ENCODE results near the gene DCST2.
"Not testable (repeated sequence)": the region's sequence is repeated elsewhere in the genome, so short reads cannot be mapped to it uniquely, and the experiment has no call there.

Gene DCST2

DNA sequence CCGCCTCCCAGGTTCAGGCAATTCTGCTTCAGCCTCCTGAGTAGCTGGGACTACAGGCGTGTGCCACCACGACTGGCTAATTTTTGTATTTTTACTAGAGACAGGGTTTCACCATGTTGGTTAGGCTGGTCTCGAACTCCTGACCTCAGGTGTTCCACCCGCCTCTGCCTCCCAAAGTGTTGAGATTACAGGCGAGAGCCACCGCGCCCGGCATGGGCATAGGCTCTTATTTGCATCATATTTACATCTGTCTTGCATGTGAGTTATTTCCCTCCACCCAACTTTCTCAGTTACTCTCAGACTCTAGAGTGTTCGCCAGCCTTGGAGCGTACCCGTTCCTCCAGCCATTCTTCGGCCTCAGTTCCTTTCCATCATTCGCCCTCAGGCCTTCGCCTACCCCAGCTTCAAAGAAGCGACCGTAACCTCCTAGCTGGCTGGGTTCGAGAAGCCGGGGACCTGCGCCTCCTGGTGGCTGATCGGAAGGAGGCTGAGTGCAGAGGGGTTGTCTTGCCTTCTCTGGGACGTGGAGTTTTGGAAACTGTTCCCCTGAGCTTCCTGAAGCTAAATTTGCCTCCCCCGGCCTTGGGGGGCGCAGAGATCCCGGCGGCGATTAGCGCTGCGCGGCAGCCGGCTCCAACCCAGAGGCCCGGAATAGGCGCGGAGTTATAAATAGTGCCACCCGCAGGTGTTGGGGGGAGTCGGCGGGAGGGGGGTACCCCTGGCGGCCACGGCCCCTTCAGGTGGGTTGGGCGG, 34.6 kb downstream of the DCST2 start:
- DNase-seq (ENCODE audit: low read depth), result peak; percentile 76

DNA sequence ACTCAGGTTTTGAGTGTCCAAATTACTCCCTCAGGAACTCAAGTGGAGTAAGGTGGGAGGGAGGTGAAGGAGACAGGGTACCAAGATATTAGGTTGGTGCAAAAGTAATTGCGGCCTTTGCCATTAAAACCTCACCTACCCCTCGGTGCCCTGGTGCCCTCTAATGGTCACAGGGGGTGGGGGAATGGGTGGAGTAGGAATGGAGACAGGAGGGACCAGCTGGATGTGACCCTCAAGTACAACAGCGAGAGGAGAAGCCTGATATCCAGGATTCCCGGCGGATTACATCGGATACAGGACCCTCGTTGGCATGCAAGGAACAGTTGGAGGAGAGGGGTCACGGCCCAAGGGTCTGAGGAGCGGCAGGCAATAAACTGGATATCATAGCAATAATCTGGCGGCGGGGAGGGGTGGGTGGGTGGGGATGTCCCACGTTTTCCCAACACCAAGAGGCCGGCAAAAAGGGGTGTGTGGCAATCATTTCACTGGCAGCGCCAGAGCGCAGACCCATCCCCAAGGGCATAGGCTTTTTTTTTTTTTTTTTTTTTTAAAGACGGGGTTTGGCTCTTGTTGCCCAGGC, 35.3 kb downstream of the DCST2 start:
- DNase-seq (ENCODE audit: low read depth), result no peak

DNA sequence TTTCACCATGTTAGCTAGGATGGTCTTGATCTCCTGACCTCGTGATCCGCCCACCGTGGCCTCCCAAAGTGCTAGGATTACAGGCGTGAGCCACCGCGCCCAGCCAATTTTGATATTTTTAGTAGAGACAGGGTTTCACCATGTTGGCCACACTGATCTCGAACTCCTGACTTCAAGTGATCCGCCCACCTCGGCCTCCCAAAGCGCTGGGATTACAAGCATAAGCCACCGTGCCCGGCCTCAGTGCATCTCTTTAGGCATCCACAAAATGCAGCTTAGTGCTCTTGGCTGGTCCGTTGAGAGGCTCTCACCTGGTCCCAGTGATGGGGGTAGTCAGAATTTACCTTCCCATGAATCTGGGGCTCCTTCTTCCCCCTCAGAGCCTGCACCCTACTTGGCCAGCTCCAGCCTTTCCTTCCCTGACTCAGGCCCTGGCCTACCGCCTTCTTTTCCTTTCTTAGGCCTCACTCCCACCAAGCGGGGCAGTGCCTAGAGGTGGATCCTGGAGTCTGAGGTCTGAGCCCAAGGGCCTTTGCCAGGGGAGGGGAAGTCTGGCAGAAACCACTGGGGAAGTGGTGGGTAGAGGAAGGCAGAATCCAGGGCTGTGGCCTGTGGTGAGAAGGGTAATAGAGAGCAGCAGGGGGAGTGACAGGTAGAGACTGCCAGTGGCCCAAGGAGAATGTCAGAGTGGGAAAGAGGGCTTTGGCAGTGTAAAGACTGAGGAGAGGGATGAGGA, 36.4 kb downstream of the DCST2 start:
- DNase-seq (ENCODE audit: low read depth), result no peak

DNA sequence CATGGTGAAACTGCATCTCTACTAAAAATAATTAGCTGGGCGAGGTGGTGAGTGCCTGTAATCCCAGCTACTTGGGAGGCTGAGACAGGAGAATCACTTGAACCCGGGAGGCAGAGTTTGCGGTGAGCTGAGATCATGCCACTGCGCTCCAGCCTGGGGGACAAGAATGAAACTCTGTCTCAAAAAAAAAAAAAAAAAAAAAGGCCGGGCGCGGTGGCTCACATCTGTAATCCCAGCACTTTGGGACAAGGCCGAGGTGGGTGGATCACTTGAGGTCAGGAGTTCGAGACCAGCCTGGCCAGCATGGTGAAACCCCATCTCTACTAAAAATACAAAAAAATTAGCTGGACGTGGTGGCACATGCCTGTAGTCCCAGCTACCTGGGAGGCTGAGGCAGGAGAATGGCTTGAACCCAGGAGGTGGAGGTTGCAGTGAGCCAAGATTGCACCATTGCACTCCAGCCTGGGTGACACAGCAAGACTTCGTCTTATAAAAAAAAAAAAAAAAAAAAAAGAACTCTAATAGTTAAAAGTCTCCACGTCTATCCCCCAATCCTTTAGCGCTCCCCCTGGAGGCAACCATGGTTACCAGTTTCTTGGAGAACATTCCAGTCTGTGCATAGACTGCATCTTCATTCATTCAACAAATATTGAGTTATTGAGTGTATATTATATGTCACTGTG, 38.1 kb downstream of the DCST2 start:
- DNase-seq (ENCODE audit: low read depth), result peak; percentile 88

DNA sequence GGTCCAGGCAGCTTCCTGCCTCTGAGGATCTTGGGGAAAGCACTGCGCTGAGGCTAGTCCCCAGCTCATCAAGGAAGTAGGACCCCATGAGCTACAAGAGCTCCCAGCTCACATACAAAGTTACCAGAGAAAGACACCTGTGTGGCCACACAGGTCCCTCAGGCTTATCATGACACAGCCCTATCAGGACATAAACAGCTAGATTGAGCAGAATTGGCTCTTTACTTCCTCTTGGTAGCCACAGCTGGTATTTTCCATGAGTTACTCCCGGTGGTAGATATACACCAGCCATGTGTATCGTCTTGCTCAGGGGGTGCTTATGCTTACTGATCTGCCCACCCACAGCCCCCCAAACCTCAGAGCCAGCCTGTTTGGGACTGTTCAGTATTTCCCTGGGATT, 39.0 kb downstream of the DCST2 start:
- DNase-seq (ENCODE audit: low read depth), result no peak

DNA sequence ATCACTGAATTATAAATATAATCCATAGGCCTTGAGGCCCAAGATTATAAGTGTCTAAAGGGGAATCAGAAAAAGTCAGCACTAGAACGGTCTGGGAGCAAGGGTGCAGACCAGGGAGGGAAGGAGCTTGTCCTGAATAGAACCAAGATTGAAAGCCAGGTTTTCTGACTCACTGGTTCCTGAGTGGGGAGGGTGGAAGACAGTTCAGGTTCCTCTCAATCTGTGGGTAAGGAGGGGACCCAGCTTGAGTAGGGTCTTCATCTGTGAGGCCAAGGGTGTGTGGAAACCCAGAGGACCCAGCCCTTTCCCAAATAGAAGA, 39.4 kb downstream of the DCST2 start:
- no peak for DNase-seq (ENCODE audit: low read depth)

DNA sequence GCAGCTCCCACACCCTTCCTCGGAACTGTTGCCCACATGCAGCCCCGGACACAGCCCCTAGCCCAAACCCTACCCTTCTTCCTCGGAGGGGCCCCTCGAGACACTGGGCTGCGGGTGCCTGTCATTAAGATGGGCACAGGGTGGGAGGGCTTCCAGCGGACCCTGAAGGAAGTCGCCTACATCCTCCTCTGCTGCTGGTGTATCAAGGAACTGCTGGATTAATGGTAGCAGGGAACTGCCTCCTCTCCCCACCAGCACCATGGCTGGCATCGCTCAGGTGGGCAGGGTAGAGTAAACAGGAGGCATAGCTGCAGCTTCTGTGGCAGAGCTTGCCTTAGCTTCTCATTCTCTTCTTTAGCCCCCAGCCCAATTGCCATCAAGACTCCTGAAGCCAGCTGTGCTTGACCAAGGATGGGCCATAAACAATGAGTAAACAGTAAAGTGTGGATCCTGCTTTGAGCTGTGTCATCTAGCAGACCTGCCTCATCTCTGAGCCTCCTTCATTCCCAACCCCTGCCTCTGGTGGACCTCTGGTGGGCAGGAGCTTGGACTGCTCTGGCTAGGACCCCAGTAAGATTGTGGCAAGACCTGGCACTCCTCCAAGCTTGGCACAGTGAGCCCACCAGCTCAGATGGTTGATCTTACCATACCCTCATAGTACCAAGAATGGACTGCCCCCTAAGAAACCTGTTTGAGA, 39.9 kb downstream of the DCST2 start, which contains the start of gene LENEP:
Gene LENEP, plus strand, starts transcription at position 15 of the 697 bp plus-strand sequence. Its CDS starts 22 bp downstream, at position 37.
- no peak for DNase-seq (ENCODE audit: low read depth)

DNA sequence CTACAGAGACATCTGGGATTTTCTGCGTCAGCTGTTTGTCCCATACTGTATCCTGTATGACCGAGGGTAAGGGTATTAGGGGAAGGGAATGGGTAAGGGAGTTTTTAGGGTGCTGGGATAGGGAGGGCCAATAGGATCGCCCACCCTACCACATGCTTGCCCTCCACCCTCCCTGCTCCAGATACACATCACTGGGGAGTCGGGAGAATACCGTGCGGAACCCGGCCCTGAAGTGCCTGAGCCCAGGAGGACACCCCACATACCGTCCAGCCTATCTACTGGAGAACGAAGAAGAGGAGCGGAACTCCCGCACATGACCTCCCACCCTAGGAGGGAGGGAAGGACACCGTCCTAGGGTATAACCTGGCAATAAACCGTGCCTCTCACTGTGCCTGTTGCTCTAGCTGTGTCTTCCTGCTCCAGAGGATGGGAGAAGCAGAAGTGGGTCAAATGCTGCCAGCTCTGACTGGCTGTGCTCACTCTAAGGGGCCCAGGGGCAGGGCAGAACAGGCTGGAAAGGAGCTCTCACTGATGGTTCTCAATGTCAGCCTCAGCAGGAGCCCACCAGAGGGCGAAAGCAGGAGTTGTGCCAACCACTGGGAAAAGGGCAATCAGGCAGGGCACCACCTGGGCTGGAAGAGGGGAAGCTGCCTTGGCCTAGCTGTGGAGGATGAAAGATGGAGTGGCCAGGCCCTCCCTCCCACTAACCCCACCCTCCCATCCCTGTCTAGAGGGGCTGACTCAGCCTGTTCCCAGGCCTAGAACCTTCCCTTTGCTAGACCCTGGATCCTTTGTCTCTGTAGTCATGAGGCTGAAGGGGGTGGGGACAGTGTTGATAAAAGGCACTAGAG, 40.6 kb downstream of the DCST2 start:
- peak; percentile 61 for DNase-seq (ENCODE audit: low read depth)

DNA sequence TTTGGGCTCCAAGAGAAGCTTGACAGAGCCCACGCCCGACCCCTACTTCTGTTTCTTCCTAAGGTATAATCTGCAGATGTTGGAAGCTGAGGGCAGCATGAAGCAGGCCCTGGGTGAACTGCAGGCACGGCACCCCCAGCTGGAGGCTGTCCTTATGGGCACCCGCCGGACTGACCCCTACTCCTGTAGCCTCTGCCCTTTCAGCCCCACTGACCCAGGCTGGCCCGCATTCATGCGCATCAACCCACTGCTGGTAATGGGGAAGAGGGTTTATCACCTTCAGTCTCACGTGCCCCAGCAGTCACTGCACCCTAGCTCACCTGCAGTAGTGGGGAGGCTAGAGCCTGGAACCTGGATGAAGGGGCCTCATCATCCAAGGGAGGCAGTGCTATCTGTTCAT, 43.3 kb downstream of the DCST2 start:
- no peak for DNase-seq (ENCODE audit: low read depth)

DNA sequence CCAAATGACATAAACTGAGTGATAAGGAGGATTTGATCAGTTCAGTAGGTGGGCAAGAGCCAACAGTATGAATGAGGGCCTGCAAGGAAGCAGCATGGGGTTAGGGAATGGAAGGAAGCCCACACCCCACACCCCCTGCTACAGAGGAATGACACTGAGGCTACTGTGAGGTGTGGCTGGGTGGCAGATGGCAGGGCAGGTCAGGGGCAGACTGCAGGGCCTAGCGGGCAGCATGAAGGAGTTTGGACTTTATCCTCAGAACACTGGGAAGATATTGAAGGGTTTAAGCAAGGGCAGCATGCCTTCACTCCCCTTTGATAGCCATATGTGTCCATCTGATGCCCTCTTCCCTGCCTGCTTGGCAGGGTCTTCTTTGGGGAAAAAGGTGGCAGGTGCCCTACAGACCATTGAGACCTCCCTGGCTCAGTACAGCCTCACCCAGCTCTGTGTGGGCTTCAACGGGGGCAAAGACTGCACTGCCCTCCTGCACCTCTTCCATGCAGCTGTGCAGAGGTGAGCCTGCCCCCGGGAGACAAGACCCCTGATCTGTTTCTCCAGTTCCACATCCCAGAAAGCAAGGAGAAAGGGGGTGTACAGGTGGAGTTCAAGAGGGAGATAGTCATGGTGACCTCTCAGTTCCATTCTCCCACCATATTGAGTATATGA, 44.3 kb downstream of the DCST2 start:
- DNase-seq (ENCODE audit: low read depth), result no peak

DNA sequence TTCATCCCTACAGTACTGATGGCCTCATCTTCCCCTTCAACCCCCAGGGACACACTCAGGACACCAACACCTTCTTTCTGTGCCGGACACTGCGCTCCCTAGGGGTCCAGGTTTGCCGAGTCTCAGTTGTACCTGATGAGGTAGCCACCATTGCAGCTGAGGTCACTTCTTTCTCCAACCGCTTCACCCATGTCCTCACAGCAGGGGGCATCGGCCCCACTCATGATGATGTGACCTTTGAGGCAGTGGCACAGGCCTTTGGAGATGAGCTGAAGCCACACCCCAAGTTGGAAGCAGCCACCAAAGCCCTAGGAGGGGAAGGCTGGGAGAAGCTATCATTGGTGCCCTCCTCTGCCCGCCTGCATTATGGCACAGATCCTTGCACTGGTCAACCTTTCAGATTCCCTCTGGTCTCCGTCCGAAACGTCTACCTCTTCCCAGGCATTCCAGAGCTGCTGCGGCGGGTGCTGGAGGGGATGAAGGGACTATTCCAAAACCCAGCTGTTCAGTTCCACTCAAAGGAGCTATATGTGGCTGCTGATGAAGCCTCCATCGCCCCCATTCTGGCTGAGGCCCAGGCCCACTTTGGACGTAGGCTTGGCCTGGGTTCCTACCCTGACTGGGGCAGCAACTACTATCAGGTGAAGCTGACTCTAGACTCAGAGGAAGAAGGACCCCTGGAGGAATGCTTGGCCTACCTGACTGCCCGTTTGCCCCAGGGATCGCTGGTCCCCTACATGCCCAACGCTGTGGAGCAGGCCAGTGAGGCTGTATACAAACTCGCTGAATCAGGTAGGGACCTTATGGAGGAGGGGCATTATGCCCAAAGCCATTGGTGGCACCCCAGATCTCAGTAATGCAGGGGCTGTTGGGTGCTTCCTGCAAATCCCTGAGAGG, 45.3 kb downstream of the DCST2 start:
- no peak for DNase-seq (ENCODE audit: low read depth)

DNA sequence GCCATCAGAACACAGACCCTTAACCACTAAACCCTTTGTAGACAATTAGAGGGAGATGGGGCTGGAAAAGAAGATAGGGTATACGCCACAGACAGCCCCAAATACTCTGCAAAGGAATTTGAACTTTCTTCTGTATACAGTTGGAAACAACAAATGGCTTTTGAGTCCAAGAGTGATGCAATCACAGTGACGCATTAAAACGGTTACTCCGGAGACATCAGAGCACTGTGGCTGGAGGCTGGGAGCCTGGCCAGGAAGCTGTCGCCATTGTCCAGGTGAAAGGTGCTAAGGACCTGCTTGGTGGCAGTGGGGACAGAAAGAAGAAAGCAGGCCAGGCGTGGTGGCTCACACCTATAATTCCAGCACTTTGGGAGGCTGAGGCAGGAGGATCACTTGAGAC, 46.3 kb downstream of the DCST2 start:
- no peak for DNase-seq (ENCODE audit: low read depth)

DNA sequence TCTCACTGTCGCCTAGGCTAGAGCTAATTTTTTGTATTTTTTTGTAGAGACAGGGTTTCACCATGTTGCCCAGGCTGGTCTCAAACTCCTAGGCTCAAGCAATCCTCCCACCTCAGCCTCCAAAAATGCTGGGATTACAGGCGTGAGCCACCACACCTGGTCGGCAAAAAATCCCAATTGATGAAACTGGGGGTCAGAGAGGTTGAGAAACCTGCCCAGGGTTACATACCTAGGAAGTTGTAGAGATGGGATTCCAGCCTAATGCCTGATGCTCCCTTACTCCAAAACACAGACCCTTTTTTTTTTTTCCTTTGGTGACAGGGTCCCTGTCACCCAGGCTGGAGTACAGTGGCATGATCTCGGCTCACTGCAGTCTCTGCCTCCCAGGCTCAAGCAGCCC, 46.8 kb downstream of the DCST2 start:
- DNase-seq (ENCODE audit: low read depth), result not testable (repeated sequence)

DNA sequence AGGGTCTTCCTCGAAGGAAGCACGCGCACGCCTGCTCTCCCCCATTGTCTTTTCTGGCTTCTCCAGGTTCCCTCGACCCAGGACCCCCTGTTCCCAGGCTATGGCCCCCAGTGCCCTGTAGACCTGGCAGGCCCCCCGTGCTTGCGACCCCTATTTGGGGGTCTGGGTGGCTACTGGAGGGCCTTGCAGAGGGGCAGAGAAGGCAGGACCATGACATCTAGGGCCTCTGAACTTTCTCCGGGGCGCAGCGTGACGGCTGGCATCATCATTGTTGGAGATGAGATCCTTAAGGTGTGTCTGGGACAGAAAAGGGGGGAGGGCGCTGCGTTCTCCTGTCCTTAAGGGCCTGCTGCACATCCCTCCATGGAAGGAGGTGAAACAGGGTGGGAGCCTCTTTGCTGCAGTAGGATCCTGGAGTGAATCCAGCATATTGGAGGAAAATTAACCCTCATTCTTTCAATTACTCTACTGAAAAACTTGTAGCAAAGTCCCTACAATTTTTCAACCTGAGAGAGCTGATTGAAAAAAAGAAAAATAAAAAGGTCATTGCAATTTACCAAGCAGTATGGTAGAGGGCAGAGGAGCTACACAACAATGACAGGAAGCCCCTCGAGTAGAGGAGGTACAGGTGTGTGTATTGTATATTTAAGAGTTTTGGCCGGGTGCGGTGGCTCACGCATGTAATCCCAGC, 49.7 kb downstream of the DCST2 start:
- DNase-seq (ENCODE audit: low read depth), result no peak

DNA sequence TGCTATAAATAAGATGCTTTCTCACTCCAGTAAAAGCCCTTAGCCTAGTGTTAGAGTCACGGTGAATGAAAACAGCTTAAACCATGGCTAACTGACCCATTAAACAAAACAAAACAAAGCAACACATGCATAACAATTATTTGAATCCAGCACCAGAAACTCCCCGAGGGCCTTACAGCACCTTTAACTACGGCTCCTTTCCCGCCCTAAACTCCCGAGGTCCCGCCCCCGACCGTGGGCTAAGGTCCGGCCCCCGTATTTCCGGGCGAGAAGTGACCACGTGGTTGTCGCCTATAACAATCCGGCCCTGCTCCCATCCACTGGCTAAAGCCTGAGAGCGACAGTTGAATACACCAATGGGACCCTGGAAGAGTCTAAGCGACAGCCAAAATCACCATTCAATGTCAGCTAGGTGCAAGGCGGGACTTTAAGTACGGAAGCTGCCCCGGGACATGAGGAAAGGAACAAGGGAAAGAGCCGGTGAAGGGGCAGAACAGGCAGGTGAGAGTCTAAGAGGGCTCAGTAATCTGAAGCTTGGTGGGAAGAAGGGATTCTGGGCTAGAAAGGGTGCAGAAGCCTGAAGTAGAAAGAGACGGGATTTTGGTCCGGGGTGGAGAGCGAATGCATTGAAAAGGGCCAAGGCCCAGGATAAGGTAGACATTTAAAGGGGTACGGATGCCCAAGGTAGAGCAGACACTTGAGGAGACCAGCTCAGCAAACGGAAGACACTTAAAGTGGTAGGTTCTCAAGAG, 50.5 kb downstream of the DCST2 start, which contains the start of gene FLAD1:
Gene FLAD1, plus strand, starts transcription at position 448 of the 752 bp plus-strand sequence. CDS start 351 bp downstream, outside the sequence.
- peak; percentile 100 for DNase-seq (ENCODE audit: low read depth)

DNA sequence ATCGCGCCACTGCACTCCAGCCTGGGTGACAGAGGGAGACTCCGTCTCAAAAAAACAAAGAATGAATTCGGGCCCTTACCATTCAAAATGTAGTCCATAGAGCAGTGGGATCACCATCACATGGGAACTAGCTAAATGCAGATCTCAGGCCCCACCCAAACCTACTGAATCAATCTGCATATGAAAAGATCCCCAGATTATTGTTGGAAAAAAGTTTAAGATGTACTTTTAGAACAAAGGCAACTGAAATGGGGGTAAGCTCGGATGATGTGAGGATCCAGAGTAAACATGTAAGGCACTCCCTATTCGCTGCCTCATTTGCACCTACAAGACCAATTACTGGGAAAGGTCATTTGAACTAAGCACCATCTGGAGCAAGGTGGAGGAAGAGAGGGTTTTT, 51.2 kb downstream of the DCST2 start:
- DNase-seq (ENCODE audit: low read depth), result no peak

DNA sequence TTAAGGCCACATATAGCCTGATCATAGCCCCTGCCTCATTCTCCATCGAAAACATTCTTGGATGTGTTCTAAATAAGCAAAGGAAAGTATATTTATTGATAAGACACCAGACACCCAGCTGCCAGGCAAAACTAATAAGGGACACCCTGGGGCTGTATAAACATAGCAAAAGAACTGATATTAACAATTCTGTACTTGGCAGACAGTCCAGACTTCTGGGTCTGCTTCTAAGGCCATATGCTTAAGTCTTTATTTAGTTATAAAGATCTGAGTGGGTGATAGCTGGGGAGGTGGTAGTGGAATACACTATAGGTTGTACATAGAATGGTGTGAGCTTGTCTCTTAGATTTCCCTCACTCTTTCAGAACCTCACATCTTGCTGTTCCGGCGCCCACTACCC, 55.2 kb downstream of the DCST2 start:
- no peak for DNase-seq (ENCODE audit: low read depth)

DNA sequence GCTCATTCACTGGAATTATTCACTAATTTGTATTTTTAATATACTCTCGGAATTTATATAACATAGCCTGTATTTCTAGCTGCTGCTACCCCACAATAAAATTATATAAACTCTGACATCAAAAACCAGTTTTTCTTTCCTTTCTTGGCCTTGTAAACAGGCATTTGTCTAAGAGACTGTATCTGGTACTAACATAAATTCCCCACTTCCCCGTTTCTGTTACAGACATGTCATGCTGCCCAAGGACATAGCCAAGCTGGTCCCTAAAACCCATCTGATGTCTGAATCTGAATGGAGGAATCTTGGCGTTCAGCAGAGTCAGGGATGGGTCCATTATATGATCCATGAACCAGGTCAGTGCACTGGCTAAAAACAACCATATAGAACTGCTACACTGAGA, 55.8 kb downstream of the DCST2 start:
- not testable (repeated sequence) for DNase-seq (ENCODE audit: low read depth)
